Liver (tissue), 9 donors: ENCODE results near the gene PARD3B. TPM values are rescaled to one million over a fixed set of nuclear protein-coding genes. Genes with fewer than 3 reads are reported as not detected.

ENCODE experiments used
- DNase-seq: peaks from one replicate; pipeline ENCODE4 v3.0.0-alpha.2; 2017; ENCODE audit warnings: low spot score
- H3K27ac ChIP-seq, 2 donors: one replicate each; pipeline ENCODE4 v1.7.0; 2013; ENCODE audit warnings: inconsistent platforms in 2 of 2, low read length in 2 of 2, control low read depth in 1 of 2, low read depth in 1 of 2, mild to moderate bottlenecking in 1 of 2
- H3K27me3 ChIP-seq, 4 donors: one replicate each; pipeline versions ENCODE4 v1.6.1 to v1.7.0; 2013; ENCODE audit warnings: low read length in 3 of 4, inconsistent platforms in 1 of 4, mild to moderate bottlenecking in 1 of 4, moderate library complexity in 1 of 4; ENCODE audit not compliant: control insufficient read depth in 4 of 4, insufficient read depth in 4 of 4
- H3K36me3 ChIP-seq, 4 donors: one replicate each; pipeline versions ENCODE4 v1.6.1 to v1.7.0; 2013; ENCODE audit warnings: low read length in 3 of 4, mild to moderate bottlenecking in 3 of 4, low read depth in 1 of 4, moderate library complexity in 1 of 4; ENCODE audit not compliant: control insufficient read depth in 4 of 4, insufficient read depth in 3 of 4
- H3K4me1 ChIP-seq, 4 donors: one replicate each; pipeline versions ENCODE4 v1.6.1 to v1.7.0; 2013; ENCODE audit warnings: low read length in 3 of 4, mild to moderate bottlenecking in 3 of 4, moderate library complexity in 1 of 4; ENCODE audit not compliant: control insufficient read depth in 4 of 4, insufficient read depth in 4 of 4
- H3K4me3 ChIP-seq, 3 donors: one replicate each; pipeline versions ENCODE4 v1.6.1 to v1.7.0; 2013; ENCODE audit warnings: low read length in 3 of 3, control low read depth in 1 of 3, low read depth in 1 of 3, mild to moderate bottlenecking in 1 of 3
- H3K9ac ChIP-seq, 2 donors: one replicate each; pipeline ENCODE4 v1.7.0; 2013; ENCODE audit warnings: low read length in 2 of 2, mild to moderate bottlenecking in 2 of 2, moderate library complexity in 2 of 2, control low read depth in 1 of 2, low read depth in 1 of 2
- H3K9me3 ChIP-seq, 4 donors: one replicate each; pipeline versions ENCODE4 v1.6.1 to v1.7.0; 2013; ENCODE audit warnings: low read length in 3 of 4; ENCODE audit not compliant: control insufficient read depth in 4 of 4
- EGR1 ChIP-seq, 2 donors: IDR thresholded peaks; 2 replicates each; pipeline ENCODE4 v1.6.1; 2016 to 2018; ENCODE audit warnings: antibody characterized with exemption in 2 of 2, low read depth in 2 of 2
- FOXA1 ChIP-seq: IDR thresholded peaks from 2 replicates; pipeline ENCODE4 v1.6.1; 2016; ENCODE audit warnings: antibody characterized with exemption
- FOXA2 ChIP-seq: IDR thresholded peaks from 2 replicates; pipeline ENCODE4 v1.6.1; 2016; ENCODE audit warnings: antibody characterized with exemption
- GABPA ChIP-seq, 2 donors: IDR thresholded peaks in 1 of 2; conservative IDR thresholded peaks in 1 of 2; 2 replicates each; pipeline ENCODE4 v1.6.1; 2016; ENCODE audit warnings: antibody characterized with exemption in 2 of 2, mild to moderate bottlenecking in 1 of 2, moderate library complexity in 1 of 2
- HNF4A ChIP-seq, 2 donors: conservative IDR thresholded peaks; 2 replicates each; pipeline ENCODE4 v1.6.1; 2016; ENCODE audit warnings: antibody characterized with exemption in 2 of 2, mild to moderate bottlenecking in 2 of 2
- HNF4G ChIP-seq: IDR thresholded peaks from 2 replicates; pipeline ENCODE4 v1.6.1; 2016; ENCODE audit warnings: antibody characterized with exemption
- JUND ChIP-seq, 2 donors: IDR thresholded peaks; 2 replicates each; pipeline ENCODE4 v1.6.1; 2016; ENCODE audit warnings: antibody characterized with exemption in 2 of 2
- NR2F2 ChIP-seq: IDR thresholded peaks from 2 replicates; pipeline ENCODE4 v1.6.1; 2016; ENCODE audit warnings: antibody characterized with exemption
- RAD21 ChIP-seq, 2 donors: IDR thresholded peaks; 2 replicates each; pipeline ENCODE4 v1.6.1; 2016; ENCODE audit warnings: antibody characterized with exemption in 2 of 2, mild to moderate bottlenecking in 2 of 2
- RXRA ChIP-seq, 2 donors: IDR thresholded peaks; 2 replicates each; pipeline ENCODE4 v1.6.1; 2017 to 2018; ENCODE audit warnings: antibody characterized with exemption in 2 of 2, mild to moderate bottlenecking in 1 of 2
- SP1 ChIP-seq: IDR thresholded peaks from 2 replicates; pipeline ENCODE4 v1.6.1; 2018; ENCODE audit warnings: antibody characterized with exemption, mild to moderate bottlenecking
- TAF1 ChIP-seq: conservative IDR thresholded peaks from 2 replicates; pipeline ENCODE4 v1.6.1; 2016; ENCODE audit warnings: antibody characterized with exemption, mild to moderate bottlenecking
- YY1 ChIP-seq: IDR thresholded peaks from 2 replicates; pipeline ENCODE4 v1.6.1; 2016; ENCODE audit warnings: antibody characterized with exemption, mild to moderate bottlenecking
- WGBS: extraction: QIAGEN DNeasy Blood & Tissue Kit; methylation state at CpG from one replicate; pipeline ENCODE4 v1.1.7; 2013; 5-methylcytosine and 5-hydroxymethylcytosine counted together
- polyA plus RNA-seq, 2 donors: library from polyadenylated mRNA; stranded (reverse) in 1 of 2; unstranded in 1 of 2; fragments of 200-250 nt in 1 of 2; fragments of >200 nt in 1 of 2; fragmentation: Nextera tagmentation in 1 of 2; extraction: Ambion mirVana in 1 of 2; gene quantifications; one replicate each; pipeline versions ENCODE4 v1.2.1 to v1.2.3, GENCODE V29; 2013 to 2015
- total RNA-seq, 2 donors: library from RNA; depleted of rRNA; stranded (reverse); fragments of >200 nt; gene quantifications; one replicate each; pipeline ENCODE4 v1.2.3, GENCODE V29; 2014
- TF ChIP-seq, protein P1 (sequence below): IDR thresholded peaks from 2 replicates; pipeline ENCODE4 v1.6.1; 2016; ENCODE audit warnings: antibody characterized with exemption
- TF ChIP-seq, protein P2 (sequence below): fragments of 150-350 bp; IDR thresholded peaks from 2 replicates; pipeline ENCODE4 v1.5.1; 2017; ENCODE audit warnings: improper control_type of control experiment, low read depth, low read length; ENCODE audit not compliant: missing input control
- TF ChIP-seq, protein P3 (sequence below): IDR thresholded peaks from 2 replicates; pipeline ENCODE4 v1.6.1; 2016; ENCODE audit warnings: antibody characterized with exemption
- TF ChIP-seq, protein P4 (sequence below): IDR thresholded peaks from 2 replicates; pipeline ENCODE4 v1.6.1; 2016; ENCODE audit warnings: antibody characterized with exemption
- TF ChIP-seq, protein P5 (sequence below): IDR thresholded peaks from 2 replicates; pipeline ENCODE4 v1.6.1; 2016; ENCODE audit warnings: antibody characterized with exemption, mild to moderate bottlenecking
- donor health status: healthy.
- donor health status: healthy.
- donor health status: healthy.
- donor health status: healthy.
- donor health status: healthy.

The PARD3B gene
- total and polyA plus RNA-seq, 4 donors, result 1.1 to 10.3 (median 3.7) TPM

DNA sequence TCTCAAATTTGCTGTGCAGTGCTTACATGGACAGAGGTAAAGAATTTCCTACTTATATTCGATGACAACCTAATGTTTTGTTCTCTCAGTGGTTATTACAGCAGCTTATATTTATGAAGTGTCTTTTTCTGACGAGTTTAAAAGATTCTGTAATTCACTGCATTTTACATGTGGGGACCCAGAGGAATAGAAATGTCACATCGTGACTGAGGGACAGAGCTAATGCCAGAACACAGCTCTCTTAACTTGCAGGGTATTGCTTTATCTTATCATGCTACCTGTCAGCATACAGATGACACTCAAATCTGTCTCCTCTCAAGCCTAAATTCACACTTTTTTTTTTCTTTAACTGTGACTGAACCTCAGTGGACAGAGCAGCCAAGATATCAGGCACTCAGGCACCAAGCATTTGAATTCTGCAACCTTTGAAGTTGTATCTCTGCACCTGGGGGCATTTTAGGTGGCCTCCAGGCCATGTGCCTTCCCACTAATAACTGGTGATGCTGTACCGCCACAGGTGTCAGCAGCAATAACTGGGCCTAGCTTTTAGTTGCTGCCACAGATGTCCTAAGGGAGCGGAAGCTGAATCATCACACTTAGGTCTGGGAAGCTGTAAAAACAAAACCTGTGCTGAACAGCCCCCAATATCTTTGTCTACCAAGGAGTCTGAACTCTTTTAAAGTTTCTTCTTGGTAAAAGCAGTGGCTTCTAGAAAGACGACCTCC is 821.2 kb downstream of the PARD3B start:
- Histone ChIP-seq H3K4me1 (no peaks in the 10 kb centered on the region), H3K9me3 (no peaks in the 10 kb centered on the region), H3K36me3 (no peaks in the 10 kb centered on the region), H3K9ac (no peak overlapping the region), H3K27me3 (no peaks in the 10 kb centered on the region), H3K27ac (no peak overlapping the region), H3K4me3 (no peak overlapping the region)
- WGBS, result 92% methylated on average over 6 of the region's 6 CpGs
- TF ChIP-seq, protein P1, sequence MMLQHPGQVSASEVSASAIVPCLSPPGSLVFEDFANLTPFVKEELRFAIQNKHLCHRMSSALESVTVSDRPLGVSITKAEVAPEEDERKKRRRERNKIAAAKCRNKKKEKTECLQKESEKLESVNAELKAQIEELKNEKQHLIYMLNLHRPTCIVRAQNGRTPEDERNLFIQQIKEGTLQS, result no peak
- TF ChIP-seq SP1 (no peak), TAF1 (no peak), HNF4G (no peak), RAD21 (IDR thresholded peaks at IDR 0.05) (no peak), GABPA (IDR thresholded peaks at IDR 0.05 in 1 of 2, conservative IDR thresholded peaks at IDR 0.05 in 1 of 2) (no peak), JUND (IDR thresholded peaks at IDR 0.05) (no peak), HNF4A (conservative IDR thresholded peaks at IDR 0.05) (no peak), FOXA2 (no peak), EGR1 (IDR thresholded peaks at IDR 0.05; ENCODE audit: low read depth in 2 of 2) (no peak), RXRA (IDR thresholded peaks at IDR 0.05) (no peak), NR2F2 (no peak), FOXA1 (no peak), YY1 (no peak)
- TF ChIP-seq, protein P2, sequence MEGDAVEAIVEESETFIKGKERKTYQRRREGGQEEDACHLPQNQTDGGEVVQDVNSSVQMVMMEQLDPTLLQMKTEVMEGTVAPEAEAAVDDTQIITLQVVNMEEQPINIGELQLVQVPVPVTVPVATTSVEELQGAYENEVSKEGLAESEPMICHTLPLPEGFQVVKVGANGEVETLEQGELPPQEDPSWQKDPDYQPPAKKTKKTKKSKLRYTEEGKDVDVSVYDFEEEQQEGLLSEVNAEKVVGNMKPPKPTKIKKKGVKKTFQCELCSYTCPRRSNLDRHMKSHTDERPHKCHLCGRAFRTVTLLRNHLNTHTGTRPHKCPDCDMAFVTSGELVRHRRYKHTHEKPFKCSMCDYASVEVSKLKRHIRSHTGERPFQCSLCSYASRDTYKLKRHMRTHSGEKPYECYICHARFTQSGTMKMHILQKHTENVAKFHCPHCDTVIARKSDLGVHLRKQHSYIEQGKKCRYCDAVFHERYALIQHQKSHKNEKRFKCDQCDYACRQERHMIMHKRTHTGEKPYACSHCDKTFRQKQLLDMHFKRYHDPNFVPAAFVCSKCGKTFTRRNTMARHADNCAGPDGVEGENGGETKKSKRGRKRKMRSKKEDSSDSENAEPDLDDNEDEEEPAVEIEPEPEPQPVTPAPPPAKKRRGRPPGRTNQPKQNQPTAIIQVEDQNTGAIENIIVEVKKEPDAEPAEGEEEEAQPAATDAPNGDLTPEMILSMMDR, result no peak
- TF ChIP-seq, protein P3, sequence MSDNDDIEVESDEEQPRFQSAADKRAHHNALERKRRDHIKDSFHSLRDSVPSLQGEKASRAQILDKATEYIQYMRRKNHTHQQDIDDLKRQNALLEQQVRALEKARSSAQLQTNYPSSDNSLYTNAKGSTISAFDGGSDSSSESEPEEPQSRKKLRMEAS, result no peak
- TF ChIP-seq, protein P4, sequence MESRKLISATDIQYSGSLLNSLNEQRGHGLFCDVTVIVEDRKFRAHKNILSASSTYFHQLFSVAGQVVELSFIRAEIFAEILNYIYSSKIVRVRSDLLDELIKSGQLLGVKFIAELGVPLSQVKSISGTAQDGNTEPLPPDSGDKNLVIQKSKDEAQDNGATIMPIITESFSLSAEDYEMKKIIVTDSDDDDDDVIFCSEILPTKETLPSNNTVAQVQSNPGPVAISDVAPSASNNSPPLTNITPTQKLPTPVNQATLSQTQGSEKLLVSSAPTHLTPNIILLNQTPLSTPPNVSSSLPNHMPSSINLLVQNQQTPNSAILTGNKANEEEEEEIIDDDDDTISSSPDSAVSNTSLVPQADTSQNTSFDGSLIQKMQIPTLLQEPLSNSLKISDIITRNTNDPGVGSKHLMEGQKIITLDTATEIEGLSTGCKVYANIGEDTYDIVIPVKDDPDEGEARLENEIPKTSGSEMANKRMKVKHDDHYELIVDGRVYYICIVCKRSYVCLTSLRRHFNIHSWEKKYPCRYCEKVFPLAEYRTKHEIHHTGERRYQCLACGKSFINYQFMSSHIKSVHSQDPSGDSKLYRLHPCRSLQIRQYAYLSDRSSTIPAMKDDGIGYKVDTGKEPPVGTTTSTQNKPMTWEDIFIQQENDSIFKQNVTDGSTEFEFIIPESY, result no peak
- TF ChIP-seq, protein P5, sequence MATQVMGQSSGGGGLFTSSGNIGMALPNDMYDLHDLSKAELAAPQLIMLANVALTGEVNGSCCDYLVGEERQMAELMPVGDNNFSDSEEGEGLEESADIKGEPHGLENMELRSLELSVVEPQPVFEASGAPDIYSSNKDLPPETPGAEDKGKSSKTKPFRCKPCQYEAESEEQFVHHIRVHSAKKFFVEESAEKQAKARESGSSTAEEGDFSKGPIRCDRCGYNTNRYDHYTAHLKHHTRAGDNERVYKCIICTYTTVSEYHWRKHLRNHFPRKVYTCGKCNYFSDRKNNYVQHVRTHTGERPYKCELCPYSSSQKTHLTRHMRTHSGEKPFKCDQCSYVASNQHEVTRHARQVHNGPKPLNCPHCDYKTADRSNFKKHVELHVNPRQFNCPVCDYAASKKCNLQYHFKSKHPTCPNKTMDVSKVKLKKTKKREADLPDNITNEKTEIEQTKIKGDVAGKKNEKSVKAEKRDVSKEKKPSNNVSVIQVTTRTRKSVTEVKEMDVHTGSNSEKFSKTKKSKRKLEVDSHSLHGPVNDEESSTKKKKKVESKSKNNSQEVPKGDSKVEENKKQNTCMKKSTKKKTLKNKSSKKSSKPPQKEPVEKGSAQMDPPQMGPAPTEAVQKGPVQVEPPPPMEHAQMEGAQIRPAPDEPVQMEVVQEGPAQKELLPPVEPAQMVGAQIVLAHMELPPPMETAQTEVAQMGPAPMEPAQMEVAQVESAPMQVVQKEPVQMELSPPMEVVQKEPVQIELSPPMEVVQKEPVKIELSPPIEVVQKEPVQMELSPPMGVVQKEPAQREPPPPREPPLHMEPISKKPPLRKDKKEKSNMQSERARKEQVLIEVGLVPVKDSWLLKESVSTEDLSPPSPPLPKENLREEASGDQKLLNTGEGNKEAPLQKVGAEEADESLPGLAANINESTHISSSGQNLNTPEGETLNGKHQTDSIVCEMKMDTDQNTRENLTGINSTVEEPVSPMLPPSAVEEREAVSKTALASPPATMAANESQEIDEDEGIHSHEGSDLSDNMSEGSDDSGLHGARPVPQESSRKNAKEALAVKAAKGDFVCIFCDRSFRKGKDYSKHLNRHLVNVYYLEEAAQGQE, result no peak
- DNase-seq, result no peak
